Neural cell (in vitro differentiated cells): ENCODE measurements around the gene ARNT2. TPM values are rescaled to one million over a fixed set of nuclear protein-coding genes. Genes with fewer than 3 reads are reported as not detected.

Source experiments
- H2AFZ ChIP-seq: fragments of 200-600, 300-800 bp; sonication (generic), shearing (Covaris generic); 2 replicates; pipeline ENCODE4 v1.6.0; 2014; ENCODE audit warnings: low read depth, mild to moderate bottlenecking, antibody characterized with exemption, low read length, moderate library complexity
- H3F3A ChIP-seq: fragments of 200-600 bp; shearing (Covaris generic); 2 replicates; pipeline ENCODE4 v1.6.1; 2016; ENCODE audit warnings: mild to moderate bottlenecking, moderate library complexity, mixed read lengths, antibody characterized with exemption, low read length; ENCODE audit not compliant: insufficient read depth, poor library complexity, severe bottlenecking
- H3K27ac ChIP-seq: fragments of 200-600, 300-800 bp; sonication (generic), shearing (Covaris generic); 2 replicates; pipeline ENCODE4 v1.5.1; 2014; ENCODE audit warnings: mild to moderate bottlenecking, low read length, moderate library complexity
- H3K27me3 ChIP-seq: fragments of 300-800, 200-600 bp; sonication (generic), shearing (Covaris generic); 2 replicates; pipeline ENCODE4 v1.6.0; 2014; ENCODE audit warnings: mild to moderate bottlenecking, low read depth, low read length, moderate library complexity; ENCODE audit not compliant: insufficient read depth
- H3K36me3 ChIP-seq: fragments of 300-800, 200-600 bp; sonication (generic), shearing (Covaris generic); 2 replicates; pipeline ENCODE4 v1.5.1; 2014; ENCODE audit warnings: mild to moderate bottlenecking, antibody characterized with exemption, low read length, moderate library complexity; ENCODE audit not compliant: insufficient read depth
- H3K4me2 ChIP-seq: fragments of 300-800, 200-600 bp; sonication (generic), shearing (Covaris generic); 2 replicates; pipeline ENCODE4 v1.6.0; 2014; ENCODE audit warnings: mild to moderate bottlenecking, low read length
- H3K4me3 ChIP-seq: fragments of 300-800, 200-600 bp; sonication (generic), shearing (Covaris generic); 2 replicates; pipeline ENCODE4 v1.5.1; 2014; ENCODE audit warnings: mild to moderate bottlenecking, low read length, moderate library complexity
- H3K79me2 ChIP-seq: fragments of 200-600 bp; shearing (Covaris generic); replicated peaks from 2 replicates; pipeline ENCODE4 v1.6.0; 2014; ENCODE audit warnings: mild to moderate bottlenecking, low read length, moderate library complexity; ENCODE audit not compliant: insufficient read depth
- H3K9ac ChIP-seq: fragments of 300-800, 200-600 bp; sonication (generic), shearing (Covaris generic); 2 replicates; pipeline ENCODE4 v1.6.1; 2016; ENCODE audit warnings: mild to moderate bottlenecking, low read length, mixed read lengths
- H3K9me2 ChIP-seq: fragments of 200-600 bp; shearing (Covaris generic); 2 replicates; pipeline ENCODE4 v1.6.1; 2016; ENCODE audit warnings: mild to moderate bottlenecking, low read length, mixed read lengths; ENCODE audit not compliant: insufficient read depth
- H3K9me3 ChIP-seq: fragments of 200-600, 300-800 bp; sonication (generic), shearing (Covaris generic); 2 replicates; pipeline ENCODE4 v1.6.1; 2016; ENCODE audit warnings: mild to moderate bottlenecking, mixed run types, low read length, moderate library complexity, mixed read lengths
- H4K20me1 ChIP-seq: fragments of 200-600 bp; shearing (Covaris generic); 2 replicates; pipeline ENCODE4 v1.6.1; 2016; ENCODE audit warnings: mild to moderate bottlenecking, mixed run types; ENCODE audit not compliant: insufficient read depth
- EP300 ChIP-seq: fragments of 450-650 bp; conservative IDR thresholded peaks from 2 replicates; pipeline ENCODE4 v1.6.1; 2014; ENCODE audit warnings: antibody characterized with exemption, mild to moderate bottlenecking, moderate library complexity; ENCODE audit not compliant: poor library complexity, severe bottlenecking
- EZH2 ChIP-seq: fragments of 200-600, 300-800 bp; shearing (Covaris generic), sonication (generic); IDR thresholded peaks from 2 replicates; pipeline ENCODE4 v1.6.1; 2014; ENCODE audit warnings: antibody characterized with exemption, low read length, borderline replicate concordance, mild to moderate bottlenecking; ENCODE audit not compliant: insufficient read depth, poor library complexity, severe bottlenecking
- MXI1 ChIP-seq: fragments of 450-650 bp; conservative IDR thresholded peaks from 2 replicates; pipeline ENCODE4 v1.6.1; 2014; ENCODE audit warnings: antibody characterized with exemption, mild to moderate bottlenecking; ENCODE audit not compliant: poor library complexity, severe bottlenecking
- POLR2AphosphoS5 ChIP-seq: IDR thresholded peaks from 2 replicates; pipeline ENCODE4 v1.6.1; 2012
- RAD21 ChIP-seq: fragments of 450-650 bp; conservative IDR thresholded peaks from 2 replicates; pipeline ENCODE4 v1.6.1; 2014; ENCODE audit warnings: antibody characterized with exemption, mild to moderate bottlenecking, moderate library complexity
- SMC3 ChIP-seq: fragments of 450-650 bp; conservative IDR thresholded peaks from 2 replicates; pipeline ENCODE4 v1.6.1; 2014; ENCODE audit warnings: antibody characterized with exemption, mild to moderate bottlenecking, moderate library complexity; ENCODE audit not compliant: poor library complexity
- TAF1 ChIP-seq: IDR thresholded peaks from 2 replicates; pipeline ENCODE4 v1.6.1; 2012; ENCODE audit warnings: low read depth
- polyA plus RNA-seq: library from polyadenylated mRNA; depleted of rRNA; stranded (reverse); fragments of >200 nt; gene quantifications from 2 replicates; pipeline ENCODE4 v1.2.3, GENCODE V29; 2014
- TF ChIP-seq, protein P1 (sequence below): fragments of 450-650 bp; IDR thresholded peaks from 2 replicates; pipeline ENCODE4 v1.5.1; 2014; ENCODE audit warnings: antibody characterized with exemption, mild to moderate bottlenecking, moderate library complexity; ENCODE audit not compliant: poor library complexity, severe bottlenecking
- TF ChIP-seq, protein P2 (sequence below): IDR thresholded peaks from 2 replicates; pipeline ENCODE4 v1.6.1; 2012; ENCODE audit warnings: borderline replicate concordance

The ARNT2 gene
- polyA plus RNA-seq, 1 donor from 2014 or later: 41.2 TPM

DNA sequence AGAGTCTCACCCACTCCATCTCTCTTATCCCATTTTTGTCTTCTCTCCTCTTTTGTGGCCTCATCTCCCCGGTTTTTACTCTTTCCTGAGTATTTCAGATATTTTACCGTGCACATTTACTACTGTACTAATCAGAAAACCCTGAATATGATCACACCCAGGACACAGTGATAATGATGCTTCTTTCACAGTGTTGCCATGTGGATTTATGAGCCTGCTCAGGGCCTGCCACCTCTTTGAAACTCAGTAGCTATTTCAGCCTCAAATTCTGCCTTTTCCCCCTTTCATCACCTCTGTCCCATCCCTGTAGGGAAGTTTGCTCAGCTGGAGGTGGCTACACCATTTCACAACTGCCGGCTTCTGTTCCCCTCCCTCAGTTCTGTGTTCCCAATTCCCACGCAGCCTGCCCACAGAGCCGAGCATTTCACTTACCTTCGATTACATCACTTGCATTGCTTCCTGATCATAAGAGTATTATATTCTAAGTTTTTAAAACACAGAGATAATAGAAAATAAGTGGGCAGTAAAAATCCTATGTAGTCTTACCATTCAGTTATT, 33.2 kb downstream of the ARNT2 start:
- H3K27ac ChIP-seq: no peak overlapping the region
- no peaks in the 10 kb centered on the region for H4K20me1 ChIP-seq
- H3K36me3 ChIP-seq: no peaks in the 10 kb centered on the region
- no peaks in the 10 kb centered on the region for H3K9me2 ChIP-seq
- H3K4me3 ChIP-seq: no peak overlapping the region
- H3K9ac ChIP-seq: no peak overlapping the region
- no peaks in the 10 kb centered on the region for H3K9me3 ChIP-seq
- H3K79me2 ChIP-seq: peaks cover 34% of the 10 kb centered on the region
- TF ChIP-seq RAD21 (no peak), TAF1 (no peak), EP300 (no peak), MXI1 (no peak)
- H2AFZ ChIP-seq: no peak overlapping the region
- H3K27me3 ChIP-seq: no peaks in the 10 kb centered on the region
- no peaks in the 10 kb centered on the region for H3F3A ChIP-seq
- H3K4me2 ChIP-seq: no peak overlapping the region

DNA sequence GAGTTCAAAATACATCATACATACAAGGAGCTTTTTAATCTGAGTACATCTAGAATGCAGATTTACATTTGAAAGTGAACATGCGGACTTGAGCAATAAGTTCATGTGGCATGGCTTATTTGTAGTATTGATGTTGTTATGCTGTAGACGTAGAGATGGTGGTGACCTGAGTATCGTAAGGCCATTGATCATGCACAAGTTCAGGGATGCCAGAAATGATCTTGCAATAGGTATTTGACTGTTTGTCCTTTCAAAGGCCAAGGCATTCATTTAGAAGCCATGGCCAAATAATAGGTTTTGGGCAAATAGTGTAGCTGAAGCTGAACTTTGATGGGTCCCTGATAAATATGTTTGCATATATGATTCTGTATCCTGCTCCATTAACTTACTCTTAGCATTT, 35.0 kb downstream of the ARNT2 start:
- TF ChIP-seq EZH2 (no peak), EP300 (no peak), RAD21 (no peak), POLR2AphosphoS5 (no peak), SMC3 (no peak), MXI1 (no peak), TAF1 (no peak)
- TF ChIP-seq, protein P1, sequence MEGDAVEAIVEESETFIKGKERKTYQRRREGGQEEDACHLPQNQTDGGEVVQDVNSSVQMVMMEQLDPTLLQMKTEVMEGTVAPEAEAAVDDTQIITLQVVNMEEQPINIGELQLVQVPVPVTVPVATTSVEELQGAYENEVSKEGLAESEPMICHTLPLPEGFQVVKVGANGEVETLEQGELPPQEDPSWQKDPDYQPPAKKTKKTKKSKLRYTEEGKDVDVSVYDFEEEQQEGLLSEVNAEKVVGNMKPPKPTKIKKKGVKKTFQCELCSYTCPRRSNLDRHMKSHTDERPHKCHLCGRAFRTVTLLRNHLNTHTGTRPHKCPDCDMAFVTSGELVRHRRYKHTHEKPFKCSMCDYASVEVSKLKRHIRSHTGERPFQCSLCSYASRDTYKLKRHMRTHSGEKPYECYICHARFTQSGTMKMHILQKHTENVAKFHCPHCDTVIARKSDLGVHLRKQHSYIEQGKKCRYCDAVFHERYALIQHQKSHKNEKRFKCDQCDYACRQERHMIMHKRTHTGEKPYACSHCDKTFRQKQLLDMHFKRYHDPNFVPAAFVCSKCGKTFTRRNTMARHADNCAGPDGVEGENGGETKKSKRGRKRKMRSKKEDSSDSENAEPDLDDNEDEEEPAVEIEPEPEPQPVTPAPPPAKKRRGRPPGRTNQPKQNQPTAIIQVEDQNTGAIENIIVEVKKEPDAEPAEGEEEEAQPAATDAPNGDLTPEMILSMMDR: no peak
- TF ChIP-seq, protein P2, sequence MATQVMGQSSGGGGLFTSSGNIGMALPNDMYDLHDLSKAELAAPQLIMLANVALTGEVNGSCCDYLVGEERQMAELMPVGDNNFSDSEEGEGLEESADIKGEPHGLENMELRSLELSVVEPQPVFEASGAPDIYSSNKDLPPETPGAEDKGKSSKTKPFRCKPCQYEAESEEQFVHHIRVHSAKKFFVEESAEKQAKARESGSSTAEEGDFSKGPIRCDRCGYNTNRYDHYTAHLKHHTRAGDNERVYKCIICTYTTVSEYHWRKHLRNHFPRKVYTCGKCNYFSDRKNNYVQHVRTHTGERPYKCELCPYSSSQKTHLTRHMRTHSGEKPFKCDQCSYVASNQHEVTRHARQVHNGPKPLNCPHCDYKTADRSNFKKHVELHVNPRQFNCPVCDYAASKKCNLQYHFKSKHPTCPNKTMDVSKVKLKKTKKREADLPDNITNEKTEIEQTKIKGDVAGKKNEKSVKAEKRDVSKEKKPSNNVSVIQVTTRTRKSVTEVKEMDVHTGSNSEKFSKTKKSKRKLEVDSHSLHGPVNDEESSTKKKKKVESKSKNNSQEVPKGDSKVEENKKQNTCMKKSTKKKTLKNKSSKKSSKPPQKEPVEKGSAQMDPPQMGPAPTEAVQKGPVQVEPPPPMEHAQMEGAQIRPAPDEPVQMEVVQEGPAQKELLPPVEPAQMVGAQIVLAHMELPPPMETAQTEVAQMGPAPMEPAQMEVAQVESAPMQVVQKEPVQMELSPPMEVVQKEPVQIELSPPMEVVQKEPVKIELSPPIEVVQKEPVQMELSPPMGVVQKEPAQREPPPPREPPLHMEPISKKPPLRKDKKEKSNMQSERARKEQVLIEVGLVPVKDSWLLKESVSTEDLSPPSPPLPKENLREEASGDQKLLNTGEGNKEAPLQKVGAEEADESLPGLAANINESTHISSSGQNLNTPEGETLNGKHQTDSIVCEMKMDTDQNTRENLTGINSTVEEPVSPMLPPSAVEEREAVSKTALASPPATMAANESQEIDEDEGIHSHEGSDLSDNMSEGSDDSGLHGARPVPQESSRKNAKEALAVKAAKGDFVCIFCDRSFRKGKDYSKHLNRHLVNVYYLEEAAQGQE: no peak

More for the DNA sequence above, 35.0 kb downstream of the ARNT2 start:
- Histone ChIP-seq H3K9me2 (no peaks in the 10 kb centered on the region), H3K9ac (no peak overlapping the region), H3K36me3 (no peaks in the 10 kb centered on the region), H3K9me3 (no peaks in the 10 kb centered on the region), H3K4me2 (no peak overlapping the region), H3K4me3 (no peak overlapping the region), H3F3A (no peaks in the 10 kb centered on the region), H3K27ac (no peak overlapping the region), H3K79me2 (peaks cover 34% of the 10 kb centered on the region), H2AFZ (no peak overlapping the region), H4K20me1 (no peaks in the 10 kb centered on the region), H3K27me3 (no peaks in the 10 kb centered on the region)
